ENCODE results near the gene HSPA4L.

Gene HSPA4L

GRCh38 chr4:127870688-127871087, 88.6 kb downstream of the HSPA4L start:
- DNase-seq: no peak

- DNase-seq: no peak
These were observed 93.7 kb downstream of the HSPA4L start for GRCh38 chr4:127875791-127876190.

- peak; percentile 95 for DNase-seq
These were observed 98.8 kb downstream of the HSPA4L start, which contains the start of gene PLK4 for GRCh38 chr4:127880763-127881562. TSS of gene PLK4 (plus strand) at chr4:127880893. CDS start at chr4:127881135, 242 bp downstream.

- no peak for DNase-seq
These were observed 99.4 kb downstream of the HSPA4L start for GRCh38 chr4:127881563-127881864.

GRCh38 chr4:127888559-127888958, 106.4 kb downstream of the HSPA4L start:
- no peak for DNase-seq

- DNase-seq: no peak
These were observed 107.8 kb downstream of the HSPA4L start for GRCh38 chr4:127889903-127890302.
